ENCODE data around the gene TOR2A.

Gene TOR2A

DNA sequence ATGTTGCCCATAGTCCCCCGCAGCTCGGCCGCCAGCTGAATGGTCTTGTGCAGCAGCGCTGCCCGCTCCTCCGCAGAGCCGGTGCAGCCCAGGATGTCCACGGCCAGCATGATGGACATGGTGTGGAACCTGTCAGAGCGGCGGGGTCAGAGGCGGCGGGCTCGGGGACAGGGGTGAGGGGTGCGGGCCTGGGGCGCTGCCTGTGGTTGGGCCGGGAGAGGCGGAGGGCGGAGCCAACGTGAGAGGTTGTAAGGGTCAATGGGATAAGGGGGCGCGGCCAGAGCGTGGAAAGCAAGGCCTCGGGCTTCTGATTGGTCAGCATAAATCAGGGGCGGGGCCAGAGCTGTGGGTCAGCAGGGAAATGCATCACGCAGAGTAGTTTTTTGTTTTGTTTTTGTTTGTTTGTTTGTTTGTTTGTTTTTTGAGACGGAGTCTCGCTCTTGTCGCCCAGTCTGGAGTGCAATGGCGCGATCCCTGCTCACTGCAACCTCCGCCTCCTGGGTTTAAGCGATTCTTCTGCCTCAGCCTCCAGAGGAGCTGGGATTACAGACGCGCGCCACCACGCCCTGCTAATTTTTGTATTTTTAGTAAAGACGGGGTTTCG, 6.8 kb upstream of the TOR2A start:
- no peak for DNase-seq

DNA sequence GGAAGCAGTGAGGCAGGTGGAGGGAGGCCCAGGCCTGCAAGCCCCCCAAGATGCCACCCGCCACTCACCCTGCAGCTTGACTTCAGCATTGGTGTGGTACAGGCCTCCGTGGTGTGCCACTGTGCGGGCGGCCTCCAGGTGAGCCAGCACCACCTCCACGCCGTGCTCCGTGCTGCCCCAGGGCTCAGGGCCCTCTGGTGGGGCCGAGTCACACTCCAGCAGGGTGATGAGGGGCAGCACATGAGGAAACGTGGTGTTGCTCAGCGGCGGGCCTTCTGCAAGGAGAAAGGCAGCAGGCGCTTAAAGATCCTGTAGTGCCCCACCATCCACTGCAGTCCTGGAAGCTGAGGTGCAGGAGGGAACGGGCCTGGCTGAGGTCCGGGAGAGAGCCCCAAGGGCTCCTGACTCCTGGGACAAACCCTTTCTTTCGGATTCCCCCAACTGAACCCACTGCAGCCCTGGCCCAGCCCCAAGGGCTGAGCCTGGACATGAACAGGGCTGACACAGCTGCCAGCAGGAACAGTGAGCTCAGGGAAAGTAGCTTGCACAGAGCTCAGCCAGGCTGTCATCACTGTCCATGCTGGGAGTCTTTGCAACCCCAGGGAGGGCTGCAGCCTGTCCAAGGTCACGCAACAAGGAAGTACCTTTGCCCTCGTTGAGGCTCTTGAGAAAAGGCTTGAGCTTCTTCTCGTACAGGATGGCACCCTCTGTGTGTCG, 4.7 kb upstream of the TOR2A start:
- no peak for DNase-seq

DNA sequence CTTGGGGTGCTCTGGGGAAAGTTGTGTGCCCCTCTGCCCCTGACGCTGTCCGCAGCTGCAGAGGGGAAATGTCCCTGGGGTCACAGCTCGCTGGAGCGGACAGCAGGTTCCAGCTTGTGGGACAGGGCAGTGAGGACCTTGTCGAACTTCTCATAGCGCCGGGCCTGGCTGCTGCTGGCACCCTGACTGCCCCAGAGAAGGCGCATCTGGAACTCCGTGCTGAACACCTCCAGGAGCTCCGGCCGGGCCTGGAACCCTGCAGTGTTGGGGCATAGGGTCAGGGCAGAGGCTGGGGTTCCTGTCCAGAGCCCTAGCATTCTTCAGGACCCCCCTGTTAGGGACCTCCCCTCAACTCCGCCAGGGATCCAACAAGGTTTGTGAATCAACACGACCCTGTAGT, 3.6 kb upstream of the TOR2A start:
- no peak for DNase-seq

DNA sequence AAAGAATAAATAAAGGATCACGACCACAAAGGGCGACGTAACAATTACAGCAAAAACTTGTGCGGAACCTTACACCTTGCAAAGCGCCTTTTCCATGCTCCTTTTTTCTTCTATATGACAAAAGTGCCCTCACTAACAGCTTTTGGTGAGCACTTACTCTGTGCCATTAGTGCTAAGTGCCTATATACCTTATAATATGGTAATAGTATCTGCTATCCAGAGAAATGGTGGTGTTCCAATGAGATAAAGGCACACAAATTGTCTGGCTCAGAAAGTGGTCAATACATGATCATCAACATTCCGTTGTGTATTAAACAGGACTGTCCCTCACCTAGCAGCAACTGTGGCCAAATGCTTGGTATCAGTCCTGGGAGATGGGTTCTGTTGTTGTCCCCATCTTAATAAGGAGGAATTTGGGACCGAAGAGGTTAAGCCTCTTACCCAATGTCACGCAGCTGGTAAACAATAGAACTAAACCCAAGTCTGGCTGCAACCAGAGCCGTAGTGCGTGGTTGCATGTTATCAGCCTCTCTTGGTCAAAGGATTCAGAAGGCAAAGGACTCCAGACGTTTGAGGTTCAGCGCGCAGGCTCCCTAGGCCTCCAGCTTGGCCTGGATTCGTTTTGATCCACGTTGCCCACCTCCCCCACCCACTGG, 564 bp upstream of the TOR2A start:
- no peak for DNase-seq

DNA sequence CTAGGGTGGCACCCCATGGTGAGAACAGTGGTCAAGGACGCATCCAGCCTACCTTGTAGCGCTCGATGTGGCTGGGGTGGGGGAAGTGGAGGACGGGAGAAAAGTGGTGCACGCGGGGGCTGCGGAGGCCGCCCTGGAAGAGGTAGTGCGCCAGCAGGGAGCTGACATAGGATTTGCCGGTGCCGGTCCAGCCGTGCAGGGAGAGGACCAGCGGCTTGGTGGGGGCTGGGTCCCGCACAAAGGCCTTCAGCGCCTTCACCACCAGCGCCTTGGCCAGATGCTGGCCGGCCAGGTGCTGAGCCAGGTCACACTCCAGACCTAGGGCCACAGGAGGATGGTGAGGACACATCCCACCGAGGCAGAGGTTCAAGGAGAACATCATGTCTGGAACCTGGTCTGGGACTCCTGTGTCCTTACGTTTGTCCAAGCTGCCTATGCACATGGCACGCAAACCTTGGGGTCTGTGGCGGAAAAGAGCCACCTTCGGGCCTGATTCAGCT, 797 bp downstream of the TOR2A start:
- DNase-seq: no peak

DNA sequence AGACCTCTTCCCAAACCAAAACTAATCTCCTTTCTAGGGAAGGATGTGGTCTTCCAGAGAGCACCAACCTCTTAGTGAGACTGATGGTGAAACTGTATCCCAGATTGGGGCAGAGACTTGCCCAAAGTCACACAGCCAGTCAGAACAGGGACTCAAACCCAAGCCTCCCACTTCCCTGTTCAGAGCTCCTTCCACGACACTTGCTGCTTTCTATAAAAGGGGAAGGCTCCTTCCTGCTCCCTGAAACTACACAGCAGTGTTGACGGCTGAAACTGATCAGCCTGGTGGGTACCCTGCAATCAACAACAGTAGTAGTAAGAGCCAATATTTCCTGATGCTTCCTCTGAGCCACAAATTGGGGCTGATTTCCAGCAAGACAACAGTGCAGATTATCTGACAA, 1.5 kb downstream of the TOR2A start:
- DNase-seq: no peak

DNA sequence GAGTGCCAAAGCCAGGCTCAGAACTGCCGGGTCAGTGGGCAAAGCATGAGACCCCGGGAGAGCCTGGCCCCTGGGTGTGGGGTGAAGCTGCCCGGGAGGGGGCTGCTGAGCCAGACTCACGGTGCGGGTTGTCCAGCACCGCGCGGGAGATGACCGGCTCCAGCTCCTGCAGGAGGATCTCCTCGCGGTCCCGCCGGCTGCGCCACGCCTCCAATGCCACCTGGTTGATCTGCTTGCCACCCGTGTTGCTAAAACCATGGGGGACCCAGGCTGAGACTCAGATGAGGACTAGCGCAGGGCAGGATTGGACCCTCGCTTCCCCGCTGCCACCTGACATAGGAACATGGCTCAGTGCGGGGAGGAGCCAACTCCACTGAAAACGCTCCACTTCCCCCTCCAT, 2.6 kb downstream of the TOR2A start:
- no peak for DNase-seq

DNA sequence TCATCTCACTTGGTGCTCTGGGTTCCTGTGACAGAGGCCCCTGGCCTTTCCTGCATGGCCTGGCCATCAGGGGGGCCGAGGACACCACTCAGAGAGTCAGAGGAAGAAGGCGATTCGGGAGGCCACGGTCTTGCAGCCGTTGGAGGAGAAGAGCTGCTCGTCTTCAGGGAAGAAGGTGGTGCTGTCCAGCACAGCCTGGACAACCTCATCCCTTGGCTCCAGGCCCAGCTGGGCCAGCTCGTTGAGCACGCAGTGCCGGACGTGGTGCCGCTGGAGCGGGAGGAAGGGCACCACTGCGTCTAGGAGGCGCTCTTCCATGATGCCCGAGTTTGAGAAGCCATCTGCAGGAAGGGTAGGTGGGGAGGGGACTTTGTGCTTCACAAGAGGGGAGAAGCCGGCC, 3.2 kb downstream of the TOR2A start:
- DNase-seq: no peak

DNA sequence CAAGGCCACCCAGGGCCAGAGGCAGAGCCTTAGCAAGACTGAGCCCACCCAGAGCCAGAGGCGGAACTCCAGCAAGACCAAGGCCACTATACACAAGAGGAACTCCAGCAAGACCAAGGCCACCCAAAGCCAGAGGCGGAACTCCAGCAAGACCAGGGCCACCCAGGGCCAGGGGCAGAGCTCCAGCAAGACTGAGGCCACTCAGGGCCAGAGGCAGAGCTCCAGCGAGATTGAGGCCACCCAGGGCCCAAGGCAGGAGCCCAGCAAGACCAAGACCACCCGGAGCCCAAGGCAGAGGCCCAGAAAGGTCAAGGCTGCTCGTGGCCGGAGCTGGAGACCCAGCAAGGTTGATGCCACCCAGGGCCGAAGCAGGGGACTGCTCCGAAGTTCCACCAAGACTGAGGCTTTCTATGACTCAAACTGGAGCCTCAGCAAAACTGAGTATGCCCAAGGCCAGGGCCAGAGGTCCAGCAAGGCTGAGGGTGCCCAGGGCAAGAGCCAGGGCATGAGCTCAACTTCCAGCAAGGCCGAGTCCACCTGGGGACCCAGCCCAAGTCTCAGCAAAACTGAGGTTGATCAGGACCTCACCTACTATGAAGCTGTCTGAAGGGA, 4.2 kb downstream of the TOR2A start:
- DNase-seq: no peak

DNA sequence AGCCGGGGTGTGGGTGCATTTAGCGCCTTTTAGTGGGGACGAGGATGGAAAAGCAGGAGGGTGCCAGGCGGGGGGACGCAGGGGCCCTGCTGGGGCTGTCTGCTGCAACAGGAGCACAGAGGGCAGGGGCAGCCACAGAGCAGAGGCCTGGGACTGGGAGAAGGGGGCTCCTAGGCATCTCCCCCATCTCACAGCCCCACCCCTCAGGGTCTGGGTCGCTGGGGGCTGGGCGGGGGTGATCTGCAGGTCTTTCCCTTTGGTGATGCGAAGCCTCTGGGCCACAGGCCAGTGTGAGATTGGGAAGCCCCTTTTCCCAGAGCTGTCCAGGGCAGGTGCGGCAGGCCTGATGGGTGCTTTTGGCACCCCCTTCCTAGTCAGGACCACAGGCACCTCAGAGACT, 4.8 kb downstream of the TOR2A start:
- DNase-seq: no peak

DNA sequence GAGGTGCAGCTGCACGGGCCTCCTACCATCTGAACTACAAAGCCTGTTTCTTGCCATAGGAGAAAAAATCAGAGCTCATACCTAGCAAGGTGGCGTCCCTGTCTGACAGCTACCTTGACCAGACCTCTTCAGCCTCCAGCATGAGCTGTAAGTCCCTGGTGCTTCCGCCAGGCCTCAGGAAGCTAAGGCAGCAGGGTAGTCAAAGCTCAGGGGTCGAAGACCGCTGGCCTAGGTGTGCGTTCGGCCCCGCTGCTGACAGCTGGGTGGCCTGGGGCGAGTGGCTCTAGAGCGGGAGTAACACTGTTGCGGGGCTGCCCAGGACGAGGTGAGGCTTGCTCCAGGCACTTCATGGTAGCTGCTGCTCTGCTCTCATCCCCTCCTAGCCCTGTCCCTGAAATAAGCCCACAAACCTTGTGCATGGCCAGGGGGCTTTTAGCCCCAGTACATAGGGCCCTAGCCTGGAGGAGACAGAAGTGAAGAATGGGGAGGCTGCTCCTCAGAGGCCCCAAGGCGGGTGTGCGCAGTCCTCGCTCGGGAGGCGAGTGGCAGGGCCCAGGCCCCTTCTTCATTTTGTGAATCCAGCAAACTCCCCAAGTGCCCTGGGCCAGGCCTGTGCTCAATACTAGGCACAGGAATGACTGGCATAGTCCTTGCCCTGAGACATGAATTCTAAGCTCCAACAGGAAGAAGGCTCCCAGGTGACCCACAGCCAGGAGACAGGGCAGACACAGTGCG, 5.4 kb downstream of the TOR2A start:
- DNase-seq: no peak

DNA sequence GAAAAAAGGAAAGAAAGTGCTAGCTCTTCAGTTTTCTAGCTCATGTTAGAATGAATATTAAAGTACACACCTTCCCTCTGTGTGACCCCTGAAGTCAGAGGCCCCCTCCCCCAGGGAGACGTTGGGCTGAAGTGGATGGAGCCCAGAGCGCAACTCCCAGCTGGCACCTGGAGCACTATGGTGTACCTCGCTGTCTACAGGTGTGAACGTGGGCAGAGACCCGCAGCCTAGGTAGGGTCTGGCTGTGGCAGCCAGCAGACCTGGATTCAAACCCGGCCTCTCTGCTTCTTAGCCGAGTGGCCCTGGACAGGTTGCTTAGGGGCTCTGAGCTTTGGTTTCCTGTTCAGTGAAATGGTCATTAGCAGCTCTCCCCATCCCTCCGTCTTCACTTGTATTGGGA, 6.3 kb downstream of the TOR2A start:
- no peak for DNase-seq

DNA sequence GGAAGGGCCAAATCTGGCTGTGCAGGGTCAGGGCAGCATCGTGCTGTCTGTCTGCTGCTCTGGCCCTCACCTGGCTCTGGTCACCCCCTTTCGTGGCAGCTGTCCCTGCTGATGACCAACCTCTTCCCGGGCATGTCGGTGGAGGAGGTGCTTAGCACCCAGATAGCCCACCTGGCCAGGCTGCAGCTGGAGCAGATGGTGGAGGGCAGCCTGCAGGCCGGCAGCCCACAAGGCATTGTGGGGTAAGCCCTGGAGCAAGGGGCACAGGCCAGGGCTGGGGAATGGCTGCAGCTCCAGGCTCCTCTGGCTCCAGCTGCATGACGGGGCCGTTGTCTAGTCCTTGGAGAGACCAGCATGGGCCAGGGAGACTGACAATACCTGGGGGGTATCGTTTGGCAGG, 8.2 kb downstream of the TOR2A start:
- no peak for DNase-seq

DNA sequence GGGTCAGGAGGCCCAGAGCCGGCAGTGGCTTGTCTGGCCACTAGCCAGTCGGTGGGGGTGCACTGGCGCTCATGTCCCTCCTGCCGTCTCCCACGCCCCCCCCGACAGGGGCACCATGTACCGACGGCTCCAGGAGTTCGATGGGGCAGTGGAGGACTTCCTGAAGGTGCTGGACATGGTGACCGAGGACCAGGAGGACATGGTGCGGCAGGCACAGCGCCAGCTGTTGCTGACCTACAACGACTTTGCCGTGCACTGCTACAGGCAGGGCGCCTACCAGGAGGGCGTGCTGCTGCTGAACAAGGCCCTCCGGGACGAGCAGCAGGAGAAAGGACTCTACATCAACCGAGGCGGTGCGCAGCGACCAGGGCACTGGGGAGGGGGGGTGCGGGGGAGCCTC, 11.1 kb downstream of the TOR2A start:
- no peak for DNase-seq

DNA sequence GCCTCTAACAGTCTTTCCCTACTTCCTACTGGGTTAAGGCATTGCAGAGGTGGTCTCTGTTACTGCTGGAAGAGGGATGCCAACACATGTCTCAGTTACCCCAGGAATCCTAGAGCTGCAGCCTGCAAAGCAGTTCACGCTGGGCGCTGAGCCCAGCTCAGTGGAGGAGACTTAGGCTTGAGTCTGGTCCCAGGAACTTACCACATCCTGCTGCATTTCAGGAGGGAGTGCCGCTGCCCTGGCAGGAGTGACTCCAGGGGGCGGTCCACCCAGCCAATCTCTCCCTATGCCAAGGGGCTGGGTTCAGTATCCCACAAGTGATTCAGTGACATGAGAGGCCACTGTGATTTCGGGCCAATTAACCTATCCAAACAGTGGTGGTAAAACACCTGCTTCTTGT, 11.7 kb downstream of the TOR2A start:
- no peak for DNase-seq

DNA sequence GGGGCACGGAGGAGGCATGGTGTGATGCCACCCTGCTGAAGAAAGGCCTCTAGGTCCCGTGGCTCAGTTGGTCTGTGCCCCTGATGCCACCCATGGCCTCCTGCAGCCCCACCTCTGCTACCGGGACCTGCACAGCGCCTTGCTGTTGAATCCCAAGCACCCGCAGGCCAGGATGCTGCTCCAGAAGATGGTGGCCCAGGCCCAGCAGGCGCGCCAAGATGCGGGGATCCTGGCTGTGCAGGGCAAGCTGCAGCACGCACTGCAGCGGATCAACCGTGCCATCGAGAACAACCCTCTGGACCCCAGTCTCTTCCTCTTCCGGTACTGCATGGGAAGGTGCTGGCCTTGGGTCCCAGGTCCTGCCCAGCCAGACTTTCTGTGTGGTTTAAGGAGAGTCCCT, 12.1 kb downstream of the TOR2A start:
- DNase-seq: no peak

DNA sequence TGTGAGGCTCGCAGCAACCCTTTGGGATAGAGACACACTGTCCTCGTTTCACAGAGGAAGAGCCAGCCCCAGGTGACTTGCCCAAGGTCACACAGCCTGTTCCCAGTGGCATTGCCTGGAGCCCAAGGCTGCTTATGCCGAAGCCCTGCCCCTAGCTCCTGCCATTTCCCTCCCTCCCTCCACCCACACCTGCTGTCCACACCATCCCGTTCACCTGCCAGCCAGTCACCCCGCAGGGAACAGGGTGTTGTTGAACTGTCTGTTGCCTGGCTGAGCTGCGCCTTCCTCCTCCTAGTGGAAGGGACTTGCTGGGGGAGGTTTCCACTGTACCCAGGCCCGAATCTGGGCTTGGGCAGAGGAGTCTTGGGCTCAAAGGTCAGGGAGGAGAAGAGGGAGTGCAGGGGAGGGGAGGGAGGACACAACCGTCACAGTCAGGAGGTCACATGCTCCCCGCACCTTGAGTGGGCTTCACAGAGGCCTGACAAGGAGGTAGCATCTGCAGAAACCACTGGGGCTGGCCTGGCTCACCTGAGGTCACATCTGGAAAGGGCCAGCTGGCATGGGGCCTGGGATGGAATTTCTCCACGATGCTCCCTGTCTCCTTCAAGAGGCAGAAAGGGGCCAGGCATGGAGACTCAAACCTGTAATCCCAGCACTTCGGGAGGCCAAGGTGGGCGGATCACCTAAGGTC, 12.9 kb downstream of the TOR2A start:
- DNase-seq: no peak

DNA sequence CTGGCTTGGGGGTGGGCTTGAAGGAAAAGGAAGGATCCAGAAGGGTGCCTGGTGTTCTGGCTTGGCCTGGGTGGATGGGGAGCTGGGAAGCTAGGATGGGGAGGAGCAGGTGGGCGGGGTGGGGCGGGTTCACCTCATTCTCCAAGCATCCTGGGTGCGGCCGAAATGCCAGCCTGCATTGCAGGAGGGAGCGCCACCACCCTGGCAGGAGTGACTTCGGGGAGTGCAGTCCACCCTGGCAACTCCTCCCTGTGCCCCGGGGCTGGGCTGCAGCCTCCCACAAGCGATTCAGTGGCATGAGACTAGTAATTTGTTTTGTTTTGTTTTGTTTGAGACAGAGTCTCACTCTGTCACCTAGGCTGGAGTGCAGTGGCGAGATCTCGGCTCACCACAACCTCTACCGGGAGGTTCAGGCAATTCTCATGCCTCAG, 13.7 kb downstream of the TOR2A start:
- peak in 1 of 2 experiments; percentile 31 for DNase-seq

DNA sequence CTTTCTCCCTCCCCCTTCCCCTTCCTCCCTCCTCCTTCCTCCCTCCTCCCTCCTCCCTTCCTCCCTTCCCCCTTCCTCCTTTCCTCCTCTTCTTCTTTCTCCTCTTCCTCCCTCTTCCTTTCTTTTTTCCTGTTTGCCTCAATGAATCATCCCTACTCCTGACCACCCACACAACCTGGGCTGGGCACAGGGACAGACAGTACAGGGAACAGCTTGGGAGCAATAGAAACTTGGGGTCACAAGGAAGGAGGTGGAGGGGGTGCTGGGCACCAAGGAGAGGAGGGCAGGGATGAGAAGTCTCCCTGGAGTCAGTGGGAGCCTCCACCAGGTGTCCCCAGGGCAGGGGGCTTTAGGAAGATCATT, 14.2 kb downstream of the TOR2A start:
- DNase-seq: no peak

DNA sequence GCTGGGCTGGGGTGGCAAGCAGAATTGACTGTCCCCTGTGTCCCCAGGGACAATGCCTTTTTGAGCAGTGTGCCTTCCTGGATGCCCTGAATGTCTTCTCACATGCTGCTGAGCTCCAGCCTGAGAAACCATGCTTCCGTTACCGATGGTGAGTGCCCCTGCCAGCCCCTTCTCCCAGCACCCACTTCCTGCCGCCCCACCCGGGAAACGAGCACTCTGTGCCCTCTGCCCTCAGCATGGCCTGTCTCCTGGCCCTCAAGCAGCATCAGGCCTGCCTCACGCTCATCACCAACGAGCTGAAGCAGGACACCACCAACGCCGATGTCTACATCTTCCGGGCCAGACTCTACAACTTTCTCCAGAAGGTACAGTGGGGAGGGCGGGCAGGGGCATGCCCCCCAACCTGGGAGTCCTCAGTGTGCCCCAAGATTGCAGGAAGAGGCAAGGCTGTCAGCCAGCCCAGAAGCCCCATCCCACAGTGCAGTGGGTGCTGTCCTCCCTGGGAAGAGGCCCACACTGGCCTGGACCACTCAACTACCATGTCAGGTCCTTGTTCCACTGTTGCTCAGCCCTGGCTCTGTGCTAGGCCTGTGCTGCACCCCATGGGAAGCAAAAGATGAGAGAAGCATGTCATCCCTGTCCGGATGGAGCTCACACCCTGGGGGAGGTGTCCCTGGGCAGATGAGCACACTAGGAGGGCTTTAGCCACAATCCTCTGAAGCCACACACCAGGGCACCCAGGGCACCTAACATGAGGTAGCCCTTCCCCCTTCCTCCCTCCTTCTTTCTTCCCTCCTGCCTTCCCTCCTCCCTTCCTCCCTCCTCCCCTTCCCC, 14.8 kb downstream of the TOR2A start:
- no peak for DNase-seq

DNA sequence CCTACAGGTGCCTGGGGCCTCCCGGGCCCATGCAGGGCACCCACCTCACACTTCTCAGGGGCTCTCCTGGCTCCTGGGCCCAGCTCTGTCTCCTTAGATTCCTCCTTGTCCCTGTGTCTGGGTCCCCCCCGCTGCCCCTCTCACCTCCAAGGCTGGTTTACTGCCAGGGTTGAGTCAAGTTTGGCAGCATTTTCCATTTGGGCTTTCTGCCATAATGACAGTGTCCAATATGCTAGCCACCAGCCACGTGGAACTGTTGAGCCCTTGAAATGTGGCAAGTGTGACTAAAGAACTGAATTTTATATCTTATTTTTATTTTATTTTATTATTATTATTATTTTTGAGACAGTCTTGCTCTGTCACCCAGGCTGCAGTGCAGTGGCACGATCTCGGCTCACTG, 17.3 kb downstream of the TOR2A start:
- DNase-seq: no peak

DNA sequence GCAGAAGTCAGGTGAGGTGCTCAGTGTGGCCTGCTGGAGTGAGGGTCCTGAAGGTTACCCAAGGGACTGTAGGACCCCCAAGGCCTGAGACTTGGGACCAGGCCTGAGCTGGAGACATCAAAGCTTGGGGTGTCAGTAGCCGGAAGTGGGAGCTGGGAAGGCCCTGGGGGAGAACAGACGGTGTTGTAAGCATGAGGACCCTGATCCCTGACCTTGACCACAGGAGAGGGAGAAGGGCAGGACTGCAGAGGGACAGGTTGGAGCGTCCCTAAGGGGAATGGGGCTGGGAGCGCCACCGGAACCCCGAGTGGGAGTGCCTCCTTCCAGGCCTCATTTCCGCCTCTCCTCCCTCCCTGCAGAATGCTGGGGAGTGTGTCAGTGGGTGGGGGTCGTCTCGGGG, 18.7 kb downstream of the TOR2A start:
- DNase-seq: no peak

Data from SW 1271 (cell line).